Keratinocyte (primary cell): ENCODE results near the gene MRGPRD. TPM values are rescaled to one million over a fixed set of nuclear protein-coding genes. Genes with fewer than 3 reads are reported as not detected.

ENCODE experiments used
- DNase-seq: peaks from one replicate; pipeline ENCODE4 v3.0.0-alpha.2; 2011; ENCODE audit warnings: low read depth, missing footprints, low spot score
- FAIRE-seq: peaks from 2 replicates; lab custom pipeline; 2011; peaks lifted over from hg19 to GRCh38; lab: Jason Lieb, UNC
- H2AFZ ChIP-seq: 2 replicates; pipeline ENCODE4 v1.6.0; 2012; ENCODE audit warnings: low read length, control low read depth, inconsistent platforms; ENCODE audit not compliant: control insufficient read depth
- H3K27ac ChIP-seq: 2 replicates; pipeline ENCODE4 v1.5.1; 2011; ENCODE audit warnings: low read length; ENCODE audit not compliant: control insufficient read depth, insufficient read depth
- H3K27me3 ChIP-seq: 3 replicates; pipeline ENCODE4 v1.6.0; 2011; ENCODE audit warnings: low read length; ENCODE audit not compliant: control insufficient read depth, insufficient read depth; ENCODE audit errors: extremely low read depth
- H3K36me3 ChIP-seq, 2 experiments: 2 replicates in 1 of 2; 3 replicates in 1 of 2; pipeline ENCODE4 v1.5.1; 2011; ENCODE audit warnings: low read length in 2 of 2, mild to moderate bottlenecking in 1 of 2; ENCODE audit not compliant: control insufficient read depth in 2 of 2, insufficient read depth in 2 of 2; ENCODE audit errors: extremely low read depth in 1 of 2
- H3K4me1 ChIP-seq: 3 replicates; pipeline ENCODE4 v1.5.1; 2011; ENCODE audit warnings: low read length; ENCODE audit not compliant: control insufficient read depth, insufficient read depth; ENCODE audit errors: extremely low read depth
- H3K4me2 ChIP-seq: 3 replicates; pipeline ENCODE4 v1.6.0; 2011; ENCODE audit warnings: low read depth, low read length; ENCODE audit not compliant: control insufficient read depth, insufficient read depth; ENCODE audit errors: extremely low read depth
- H3K4me3 ChIP-seq, 3 experiments: fragments of 200-600 bp in 1 of 3; sonication (generic) in 1 of 3; 2 replicates in 2 of 3; 3 replicates in 1 of 3; pipeline ENCODE4 v1.5.1; 2011 to 2016; ENCODE audit warnings: low read length in 3 of 3, mild to moderate bottlenecking in 3 of 3, control low read depth in 2 of 3, inconsistent platforms in 1 of 3, low read depth in 1 of 3, mixed read lengths in 1 of 3, mixed run types in 1 of 3, moderate library complexity in 1 of 3; ENCODE audit not compliant: control insufficient read depth in 2 of 3, insufficient read depth in 2 of 3; ENCODE audit errors: extremely low read depth in 1 of 3
- H3K79me2 ChIP-seq: 2 replicates; pipeline ENCODE4 v1.6.0; 2012; ENCODE audit warnings: low read length; ENCODE audit not compliant: control insufficient read depth, insufficient read depth
- H3K9ac ChIP-seq: 3 replicates; pipeline ENCODE4 v1.6.0; 2011; ENCODE audit warnings: low read length; ENCODE audit not compliant: control insufficient read depth, insufficient read depth; ENCODE audit errors: extremely low read depth
- H3K9me1 ChIP-seq: 3 replicates; pipeline ENCODE4 v1.6.0; 2011; ENCODE audit warnings: low read length; ENCODE audit not compliant: control insufficient read depth, insufficient read depth; ENCODE audit errors: extremely low read depth
- H3K9me3 ChIP-seq: 2 replicates; pipeline ENCODE4 v1.5.1; 2012; ENCODE audit warnings: low read depth, low read length; ENCODE audit not compliant: control insufficient read depth
- H4K20me1 ChIP-seq: 3 replicates; pipeline ENCODE4 v1.6.0; 2011; ENCODE audit warnings: low read length; ENCODE audit not compliant: control insufficient read depth, insufficient read depth; ENCODE audit errors: extremely low read depth
- EZH2 ChIP-seq: IDR thresholded peaks from one replicate; pipeline ENCODE4 v1.6.1; 2012; ENCODE audit warnings: inconsistent platforms, mild to moderate bottlenecking, low read length, moderate library complexity
- dilution Hi-C: fragments of 300-500 bp; cut with MboI; formaldehyde crosslinking; loops from one replicate; pipeline ENCODE4 v1.7.0; 2020; ENCODE audit warnings: low sequenced_read_pairs; ENCODE audit not compliant: extremely low pct_ligation_motif_present
- polyA plus RNA-seq, 5 experiments: library from polyadenylated mRNA; depleted of rRNA in 3 of 5; stranded (reverse) in 3 of 5; stranded (forward) in 1 of 5; unstranded in 1 of 5; fragments of >200 nt; gene quantifications; 1 replicate in 1 of 5; 2 replicates in 3 of 5; 3 replicates in 1 of 5; pipeline versions ENCODE4 v1.2.1 to v1.2.3, GENCODE V29; 2011 to 2012; ENCODE audit warnings: missing spikeins in 2 of 5, low read depth in 1 of 5, low replicate concordance in 1 of 5
- TF ChIP-seq, protein P1 (sequence below), 3 experiments: IDR thresholded peaks in 1 of 3; conservative IDR thresholded peaks in 1 of 3; optimal IDR thresholded peaks in 1 of 3; 2 replicates in 2 of 3; 3 replicates in 1 of 3; pipeline versions ENCODE3 to v1.5.1; 2011; ENCODE audit warnings: low read length in 3 of 3, mild to moderate bottlenecking in 3 of 3, moderate library complexity in 2 of 3, control low read depth in 1 of 3, inconsistent platforms in 1 of 3; ENCODE audit not compliant: insufficient read depth in 2 of 3; ENCODE audit errors: extremely low read depth in 1 of 3

The MRGPRD gene
- polyA plus RNA-seq, 1 donor (not counting 4 experiments of a cell fraction or from before 2014, with no cell fraction given) = not detected

GRCh38 chr11:68935066-68935465 is 45.7 kb downstream of the MRGPRD start:
- H3K4me2 ChIP-seq = no peak overlapping the region
- H3K9me1 ChIP-seq = no peaks in the 10 kb centered on the region
- no peak for TF ChIP-seq EZH2
- TF ChIP-seq, protein P1, sequence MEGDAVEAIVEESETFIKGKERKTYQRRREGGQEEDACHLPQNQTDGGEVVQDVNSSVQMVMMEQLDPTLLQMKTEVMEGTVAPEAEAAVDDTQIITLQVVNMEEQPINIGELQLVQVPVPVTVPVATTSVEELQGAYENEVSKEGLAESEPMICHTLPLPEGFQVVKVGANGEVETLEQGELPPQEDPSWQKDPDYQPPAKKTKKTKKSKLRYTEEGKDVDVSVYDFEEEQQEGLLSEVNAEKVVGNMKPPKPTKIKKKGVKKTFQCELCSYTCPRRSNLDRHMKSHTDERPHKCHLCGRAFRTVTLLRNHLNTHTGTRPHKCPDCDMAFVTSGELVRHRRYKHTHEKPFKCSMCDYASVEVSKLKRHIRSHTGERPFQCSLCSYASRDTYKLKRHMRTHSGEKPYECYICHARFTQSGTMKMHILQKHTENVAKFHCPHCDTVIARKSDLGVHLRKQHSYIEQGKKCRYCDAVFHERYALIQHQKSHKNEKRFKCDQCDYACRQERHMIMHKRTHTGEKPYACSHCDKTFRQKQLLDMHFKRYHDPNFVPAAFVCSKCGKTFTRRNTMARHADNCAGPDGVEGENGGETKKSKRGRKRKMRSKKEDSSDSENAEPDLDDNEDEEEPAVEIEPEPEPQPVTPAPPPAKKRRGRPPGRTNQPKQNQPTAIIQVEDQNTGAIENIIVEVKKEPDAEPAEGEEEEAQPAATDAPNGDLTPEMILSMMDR (optimal IDR thresholded peaks at IDR 0.05 in 1 of 3, IDR thresholded peaks at IDR 0.05 in 1 of 3, conservative IDR thresholded peaks at IDR 0.05 in 1 of 3; ENCODE audit: extremely low read depth in 1 of 3, insufficient read depth in 2 of 3, low read length in 3 of 3) = no peak
- dilution Hi-C loops = no loop called here
- H3K36me3 ChIP-seq = peaks cover 21 to 30% of the 10 kb centered on the region in 2 experiments
- no peak overlapping the region for H3K27ac ChIP-seq
- H3K79me2 ChIP-seq = no peaks in the 10 kb centered on the region
- no peaks in the 10 kb centered on the region for H4K20me1 ChIP-seq
- no peak overlapping the region for H3K9ac ChIP-seq
- H2AFZ ChIP-seq = no peak overlapping the region
- no peaks in the 10 kb centered on the region for H3K4me1 ChIP-seq
- FAIRE-seq (no peak), DNase-seq (no peak)
- no peaks in the 10 kb centered on the region for H3K9me3 ChIP-seq
- no peak overlapping the region for H3K4me3 ChIP-seq
- no peaks in the 10 kb centered on the region for H3K27me3 ChIP-seq

- DNase-seq (no peak), FAIRE-seq (no peak)
- peaks cover 23 to 31% of the 10 kb centered on the region in 2 experiments for H3K36me3 ChIP-seq
- H2AFZ ChIP-seq = no peak overlapping the region
- no peaks in the 10 kb centered on the region for H3K27me3 ChIP-seq
- no peaks in the 10 kb centered on the region for H3K9me3 ChIP-seq
- dilution Hi-C loops = no loop called here
- H3K79me2 ChIP-seq = no peaks in the 10 kb centered on the region
- no peaks in the 10 kb centered on the region for H4K20me1 ChIP-seq
- no peaks in the 10 kb centered on the region for H3K4me1 ChIP-seq
- no peak overlapping the region for H3K9ac ChIP-seq
- TF ChIP-seq, protein P1 (optimal IDR thresholded peaks at IDR 0.05 in 1 of 3, IDR thresholded peaks at IDR 0.05 in 1 of 3, conservative IDR thresholded peaks at IDR 0.05 in 1 of 3; ENCODE audit: extremely low read depth in 1 of 3, insufficient read depth in 2 of 3, low read length in 3 of 3) = no peak
- no peak for TF ChIP-seq EZH2
- no peaks in the 10 kb centered on the region for H3K9me1 ChIP-seq
- H3K4me2 ChIP-seq = no peak overlapping the region
- H3K4me3 ChIP-seq = no peak overlapping the region
- H3K27ac ChIP-seq = no peak overlapping the region
These were observed 46.1 kb downstream of the MRGPRD start for GRCh38 chr11:68934666-68935065.
